Measurements from ENCODE around the gene KIAA1755. TPM values are rescaled to one million over a fixed set of nuclear protein-coding genes. Genes with fewer than 3 reads are reported as not detected.
A peak's percentile ranks its signal among the peaks of the same experiment; 100 is the strongest.

The KIAA1755 gene
- total and polyA plus RNA-seq, 7 donors = 1.2 to 39.1 (median 11.6) TPM; not detected in 1

DNA sequence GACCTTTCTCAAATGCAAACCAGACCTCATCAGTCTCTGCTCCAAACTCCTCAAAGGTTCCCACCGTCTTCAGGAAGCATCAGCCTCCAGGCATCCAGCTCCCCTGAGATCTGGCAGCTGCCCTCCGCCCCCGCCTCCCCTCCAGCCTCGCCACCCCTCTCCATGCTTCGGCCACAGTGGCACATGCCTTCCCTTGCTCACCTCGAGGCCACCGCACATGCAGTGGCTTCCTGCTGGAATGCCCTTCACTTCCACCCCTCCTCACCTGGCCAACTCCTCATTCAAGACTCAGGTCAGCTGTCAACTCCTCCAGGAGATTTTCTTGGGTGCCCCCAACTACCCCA is 13.4 kb downstream of the KIAA1755 start:
- H3K27ac ChIP-seq = peak overlapping the region; percentile 71 to 78 (median 74)

GRCh38 chr20:38246357-38247165 is 14.0 kb downstream of the KIAA1755 start:
- TF ChIP-seq POLR2AphosphoS5 (IDR thresholded peaks at IDR 0.05) (peak in 3 of 4 donors; percentile 22 to 67 (median 38)), POLR2A (IDR thresholded peaks at IDR 0.05) (no peak), EP300 (IDR thresholded peaks at IDR 0.05) (peak in 1 of 4 donors; percentile 31), CTCF (IDR thresholded peaks at IDR 0.05) (no peak)
- Histone ChIP-seq H3K27ac (peak overlapping the region; percentile 71 to 78 (median 74)), H3K27me3 (no peaks in the 10 kb centered on the region), H3K4me3 (no peak overlapping the region), H3K4me1 (peaks cover 0 to 26% (median 13%) of the 10 kb centered on the region in 4 donors), H3K36me3 (peaks cover 0 to 6% (median 0%) of the 10 kb centered on the region in 4 donors), H3K9me3 (peaks cover 0 to 11% (median 9%) of the 10 kb centered on the region in 4 donors)
- intact Hi-C loops (cut with DNase I) = no loop called here
- 68 to 76% methylated on average over 14 of the region's 14 CpGs for WGBS, 2 donors
- peak; percentile 92 for DNase-seq

More for the DNA sequence above, 13.4 kb downstream of the KIAA1755 start:
- WGBS, 2 donors = 85 to 87% methylated on average over 7 of the region's 7 CpGs
- H3K27me3 ChIP-seq = no peaks in the 10 kb centered on the region
- intact Hi-C loops (cut with DNase I) = no loop called here
- H3K36me3 ChIP-seq = peaks cover 0 to 3% (median 0%) of the 10 kb centered on the region in 4 donors
- no peak for DNase-seq
- peaks cover 0 to 32% (median 15%) of the 10 kb centered on the region in 4 donors for H3K4me1 ChIP-seq
- no peak for TF ChIP-seq CTCF (IDR thresholded peaks at IDR 0.05)
- no peak for TF ChIP-seq POLR2A (IDR thresholded peaks at IDR 0.05)
- no peak for TF ChIP-seq EP300 (IDR thresholded peaks at IDR 0.05)
- TF ChIP-seq POLR2AphosphoS5 (IDR thresholded peaks at IDR 0.05) = no peak
- no peak overlapping the region for H3K4me3 ChIP-seq
- peaks cover 0 to 11% (median 4%) of the 10 kb centered on the region in 4 donors for H3K9me3 ChIP-seq

- Histone ChIP-seq H3K9me3 (peaks cover 0 to 13% (median 10%) of the 10 kb centered on the region in 4 donors), H3K4me3 (no peak overlapping the region), H3K27me3 (no peaks in the 10 kb centered on the region), H3K27ac (peak overlapping the region; percentile 71 to 78 (median 74)), H3K4me1 (peaks cover 0 to 26% (median 13%) of the 10 kb centered on the region in 4 donors), H3K36me3 (peaks cover 0 to 9% (median 0%) of the 10 kb centered on the region in 4 donors)
- peak; percentile 91 for DNase-seq
- TF ChIP-seq POLR2AphosphoS5 (IDR thresholded peaks at IDR 0.05) (peak; percentile 57 to 90 (median 74)), CTCF (IDR thresholded peaks at IDR 0.05) (no peak), EP300 (IDR thresholded peaks at IDR 0.05) (peak; percentile 28 to 86 (median 78)), POLR2A (IDR thresholded peaks at IDR 0.05) (no peak)
- intact Hi-C loops (cut with DNase I) = no loop called here
- WGBS, 2 donors = 78 to 84% methylated on average over 9 of the region's 9 CpGs
Measured at GRCh38 chr20:38245753-38246152, 14.8 kb downstream of the KIAA1755 start.

DNA sequence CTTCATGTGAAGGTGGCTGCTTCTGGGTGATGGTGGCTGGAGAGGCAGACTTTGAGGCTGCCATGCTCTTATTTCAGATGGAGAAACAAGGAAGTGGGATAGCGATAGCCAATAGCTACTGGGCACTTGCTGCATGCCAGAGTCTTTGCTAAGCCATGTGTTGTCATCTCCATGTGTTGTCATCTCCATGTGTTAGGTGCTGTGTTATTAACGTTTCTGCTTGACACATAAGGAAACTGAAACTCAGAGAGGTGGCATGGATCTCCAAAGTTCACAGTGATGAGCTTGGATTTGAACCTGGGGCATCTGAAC is 16.9 kb downstream of the KIAA1755 start:
- Histone ChIP-seq H3K9me3 (peaks cover 0 to 13% (median 10%) of the 10 kb centered on the region in 4 donors), H3K36me3 (peaks cover 0 to 9% (median 0%) of the 10 kb centered on the region in 4 donors), H3K4me1 (peaks cover 0 to 19% (median 13%) of the 10 kb centered on the region in 4 donors), H3K4me3 (no peak overlapping the region), H3K27me3 (peaks cover 0 to 6% (median 0%) of the 10 kb centered on the region in 3 donors), H3K27ac (peak overlapping the region in 2 of 4 donors; percentile 12 to 14)
- peak; percentile 59 for DNase-seq
- TF ChIP-seq CTCF (IDR thresholded peaks at IDR 0.05) = no peak
- no peak for TF ChIP-seq EP300 (IDR thresholded peaks at IDR 0.05)
- TF ChIP-seq POLR2A (IDR thresholded peaks at IDR 0.05) = no peak
- TF ChIP-seq POLR2AphosphoS5 (IDR thresholded peaks at IDR 0.05) = no peak
- intact Hi-C loops (cut with DNase I) = no loop called here
- 58 to 73% methylated on average over 2 of the region's 2 CpGs for WGBS, 2 donors
